ENCODE results near the gene TMX1.
"Not testable (repeated sequence)": the region's sequence is repeated elsewhere in the genome, so short reads cannot be mapped to it uniquely, and the experiment has no call there.

The TMX1 gene

GRCh38 chr14:51239813-51240803 lies at the start of gene TMX1:
TSS of gene TMX1 (plus strand) at chr14:51240247. CDS start at chr14:51240293, 46 bp downstream.
- DNase-seq = peak; percentile 99

GRCh38 chr14:51201890-51202289 lies 38.2 kb upstream of the TMX1 start:
- DNase-seq = no peak

- DNase-seq = no peak
Measured at GRCh38 chr14:51202914-51203665, 37.0 kb upstream of the TMX1 start.

GRCh38 chr14:51203881-51204280 lies 36.2 kb upstream of the TMX1 start:
- DNase-seq = no peak

- DNase-seq = no peak
Measured at GRCh38 chr14:51205486-51205885, 34.6 kb upstream of the TMX1 start.

GRCh38 chr14:51206462-51206861 lies 33.6 kb upstream of the TMX1 start:
- DNase-seq = no peak

- no peak for DNase-seq
Measured at GRCh38 chr14:51207621-51208020, 32.4 kb upstream of the TMX1 start.

- DNase-seq = no peak
Measured at GRCh38 chr14:51208982-51209381, 31.1 kb upstream of the TMX1 start.

- DNase-seq = no peak
Measured at GRCh38 chr14:51209457-51209856, 30.6 kb upstream of the TMX1 start.

GRCh38 chr14:51210594-51210993 lies 29.5 kb upstream of the TMX1 start:
- DNase-seq = no peak

GRCh38 chr14:51211149-51211548 lies 28.9 kb upstream of the TMX1 start:
- no peak for DNase-seq

- DNase-seq = no peak
Measured at GRCh38 chr14:51216602-51217001, 23.4 kb upstream of the TMX1 start.

- DNase-seq = no peak
Measured at GRCh38 chr14:51219473-51220448, 20.3 kb upstream of the TMX1 start.

- not testable (repeated sequence) for DNase-seq
Measured at GRCh38 chr14:51223463-51223862, 16.6 kb upstream of the TMX1 start.

- DNase-seq = no peak
Measured at GRCh38 chr14:51224551-51224950, 15.5 kb upstream of the TMX1 start.

GRCh38 chr14:51225751-51226150 lies 14.3 kb upstream of the TMX1 start:
- no peak for DNase-seq

- DNase-seq = no peak
Measured at GRCh38 chr14:51228391-51228790, 11.7 kb upstream of the TMX1 start.

GRCh38 chr14:51228890-51229289 lies 11.2 kb upstream of the TMX1 start:
- DNase-seq = no peak

GRCh38 chr14:51236314-51236713 lies 3.7 kb upstream of the TMX1 start:
- no peak for DNase-seq

- no peak for DNase-seq
Measured at GRCh38 chr14:51240804-51241380, 845 bp downstream of the TMX1 start.

GRCh38 chr14:51242545-51243490 lies 2.8 kb downstream of the TMX1 start:
- DNase-seq = no peak
